Testis (tissue), 2 donors: ENCODE data around the gene METTL17.

ENCODE experiments used
- POLR2A ChIP-seq: fragments of 450-650 bp; IDR thresholded peaks from one replicate; pipeline ENCODE4 v1.6.1; 2017; ENCODE audit warnings: antibody characterized with exemption, mild to moderate bottlenecking, moderate library complexity
- TF ChIP-seq, protein P1 (sequence below), 3 experiments: fragments of 450-650 bp in 2 of 3; fragments of 200-600 bp in 1 of 3; sonication (generic) in 1 of 3; IDR thresholded peaks; one replicate each; pipeline ENCODE4 v1.5.1; 2016 to 2019; ENCODE audit warnings: antibody characterized with exemption in 3 of 3, mild to moderate bottlenecking in 2 of 3, moderate library complexity in 1 of 3

DNA sequence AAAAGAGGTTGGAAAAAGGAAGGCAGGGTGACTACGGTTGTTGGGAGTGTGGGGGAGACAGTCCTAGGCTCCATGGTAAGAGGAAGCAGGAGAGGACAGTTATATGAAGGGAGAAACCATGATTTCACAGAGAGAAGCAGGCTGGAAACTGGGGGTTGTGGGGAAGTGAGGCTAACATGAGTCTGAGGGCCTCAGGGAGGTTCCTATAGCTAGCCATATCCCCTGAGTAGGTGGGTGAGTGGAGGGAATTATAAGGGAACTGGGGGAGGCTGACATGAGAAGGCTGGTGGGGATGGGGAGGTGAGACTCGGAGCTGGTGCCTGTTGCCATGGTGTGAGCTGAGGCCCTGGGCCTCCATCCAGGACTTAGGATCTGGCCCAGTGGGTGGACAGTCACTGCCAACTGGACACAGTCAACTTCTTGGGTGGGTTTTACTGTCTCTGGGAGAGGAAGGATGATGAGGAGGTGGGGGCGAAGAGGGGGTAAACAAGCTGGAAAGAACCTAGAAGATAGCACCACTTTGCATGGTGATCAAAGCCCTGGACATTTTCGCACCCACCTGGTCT, 43.4 kb downstream of the METTL17 start:
- TF ChIP-seq, protein P1, sequence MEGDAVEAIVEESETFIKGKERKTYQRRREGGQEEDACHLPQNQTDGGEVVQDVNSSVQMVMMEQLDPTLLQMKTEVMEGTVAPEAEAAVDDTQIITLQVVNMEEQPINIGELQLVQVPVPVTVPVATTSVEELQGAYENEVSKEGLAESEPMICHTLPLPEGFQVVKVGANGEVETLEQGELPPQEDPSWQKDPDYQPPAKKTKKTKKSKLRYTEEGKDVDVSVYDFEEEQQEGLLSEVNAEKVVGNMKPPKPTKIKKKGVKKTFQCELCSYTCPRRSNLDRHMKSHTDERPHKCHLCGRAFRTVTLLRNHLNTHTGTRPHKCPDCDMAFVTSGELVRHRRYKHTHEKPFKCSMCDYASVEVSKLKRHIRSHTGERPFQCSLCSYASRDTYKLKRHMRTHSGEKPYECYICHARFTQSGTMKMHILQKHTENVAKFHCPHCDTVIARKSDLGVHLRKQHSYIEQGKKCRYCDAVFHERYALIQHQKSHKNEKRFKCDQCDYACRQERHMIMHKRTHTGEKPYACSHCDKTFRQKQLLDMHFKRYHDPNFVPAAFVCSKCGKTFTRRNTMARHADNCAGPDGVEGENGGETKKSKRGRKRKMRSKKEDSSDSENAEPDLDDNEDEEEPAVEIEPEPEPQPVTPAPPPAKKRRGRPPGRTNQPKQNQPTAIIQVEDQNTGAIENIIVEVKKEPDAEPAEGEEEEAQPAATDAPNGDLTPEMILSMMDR (IDR thresholded peaks at IDR 0.05) = no peak
- no peak for TF ChIP-seq POLR2A
